Kidney glomerular epithelial cell (primary cell): ENCODE data around the gene COTL1.
A peak's percentile ranks its signal among the peaks of the same experiment; 100 is the strongest.

ENCODE experiments used
- DNase-seq: peaks from one replicate; lab custom pipeline; 2025; lab: John Stamatoyannopoulos, UW

The COTL1 gene, protein sequence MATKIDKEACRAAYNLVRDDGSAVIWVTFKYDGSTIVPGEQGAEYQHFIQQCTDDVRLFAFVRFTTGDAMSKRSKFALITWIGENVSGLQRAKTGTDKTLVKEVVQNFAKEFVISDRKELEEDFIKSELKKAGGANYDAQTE

DNA sequence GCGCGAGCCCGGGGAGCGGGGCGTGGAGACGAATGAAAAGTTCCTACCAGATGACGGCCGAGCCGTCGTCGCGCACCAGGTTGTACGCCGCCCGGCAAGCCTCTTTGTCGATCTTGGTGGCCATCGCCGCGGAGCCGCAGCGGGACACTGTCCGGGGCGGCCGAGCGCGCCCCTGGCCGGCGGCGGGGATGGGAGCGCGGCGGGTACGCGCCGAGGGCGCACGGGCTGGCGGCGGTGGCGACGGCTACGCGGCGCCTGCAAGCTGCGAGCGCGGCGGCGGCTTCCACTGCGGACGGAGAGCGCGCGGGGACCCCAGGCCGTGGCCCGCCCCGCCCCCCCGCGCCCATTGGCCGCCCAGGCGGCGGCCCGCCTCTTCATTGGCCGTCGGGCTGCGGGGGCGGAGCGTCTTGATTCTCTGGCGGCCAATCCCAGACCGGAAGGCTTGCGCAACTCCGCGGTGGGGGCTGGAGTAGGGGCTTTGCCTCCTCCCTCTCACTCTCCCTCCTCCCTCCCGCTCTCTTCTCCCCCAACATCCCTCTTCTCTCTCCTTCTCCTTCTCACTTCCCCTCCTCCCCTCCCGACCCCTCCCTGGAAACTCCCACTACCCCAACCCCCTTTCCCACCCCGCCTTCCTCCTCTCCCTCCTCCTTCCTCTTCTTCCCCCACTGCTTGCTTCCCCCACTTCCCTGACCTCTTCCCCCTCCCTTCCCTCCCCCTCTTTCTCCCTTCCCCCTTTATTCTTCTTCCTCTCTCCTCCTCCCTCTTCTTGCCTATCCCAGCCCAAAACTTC is at the start of gene COTL1:
Gene COTL1, minus strand, starts transcription at position 288 of the 790 bp plus-strand sequence. Its CDS starts 164 bp downstream, at position 124.
- DNase-seq = peak; percentile 87

DNA sequence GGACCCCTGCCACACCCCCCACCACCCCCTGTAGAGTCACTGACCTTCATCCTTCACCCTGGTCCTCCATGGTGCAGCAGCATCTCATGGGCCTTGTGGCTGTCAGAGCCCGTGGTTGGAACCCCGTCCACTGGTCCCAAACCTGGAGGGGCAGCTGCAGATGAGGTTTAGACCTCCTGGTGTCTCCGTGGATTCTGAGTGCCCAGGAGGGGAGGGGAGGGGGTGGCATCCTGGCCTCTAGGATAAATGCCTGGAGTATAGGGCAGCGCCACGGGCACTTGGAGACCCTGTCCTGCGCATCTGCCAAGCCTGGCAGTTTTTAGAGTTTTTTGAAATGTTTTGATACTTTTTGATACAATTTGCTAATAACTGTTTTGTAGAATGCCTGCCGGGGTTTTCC is 48.0 kb upstream of the COTL1 start:
- no peak for DNase-seq

DNA sequence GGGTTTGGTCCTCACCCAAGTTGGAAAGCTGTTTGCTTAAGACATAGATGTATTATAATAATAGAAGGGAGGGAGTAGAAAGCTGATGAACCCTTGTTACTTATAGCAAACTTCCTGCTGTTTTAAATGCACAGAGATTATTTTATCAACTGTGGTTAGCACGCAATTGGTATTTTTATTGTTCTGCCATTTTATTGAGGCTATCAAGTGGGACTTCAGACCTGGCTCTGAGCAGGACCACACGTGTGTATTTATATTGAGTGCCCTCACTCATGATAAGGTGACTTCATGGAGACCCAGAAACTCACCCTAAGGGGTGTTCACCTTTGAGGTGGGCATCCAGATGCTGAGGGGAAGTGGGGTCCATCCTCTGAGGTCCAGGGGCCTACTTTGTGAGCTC is 47.5 kb upstream of the COTL1 start:
- DNase-seq = no peak

DNA sequence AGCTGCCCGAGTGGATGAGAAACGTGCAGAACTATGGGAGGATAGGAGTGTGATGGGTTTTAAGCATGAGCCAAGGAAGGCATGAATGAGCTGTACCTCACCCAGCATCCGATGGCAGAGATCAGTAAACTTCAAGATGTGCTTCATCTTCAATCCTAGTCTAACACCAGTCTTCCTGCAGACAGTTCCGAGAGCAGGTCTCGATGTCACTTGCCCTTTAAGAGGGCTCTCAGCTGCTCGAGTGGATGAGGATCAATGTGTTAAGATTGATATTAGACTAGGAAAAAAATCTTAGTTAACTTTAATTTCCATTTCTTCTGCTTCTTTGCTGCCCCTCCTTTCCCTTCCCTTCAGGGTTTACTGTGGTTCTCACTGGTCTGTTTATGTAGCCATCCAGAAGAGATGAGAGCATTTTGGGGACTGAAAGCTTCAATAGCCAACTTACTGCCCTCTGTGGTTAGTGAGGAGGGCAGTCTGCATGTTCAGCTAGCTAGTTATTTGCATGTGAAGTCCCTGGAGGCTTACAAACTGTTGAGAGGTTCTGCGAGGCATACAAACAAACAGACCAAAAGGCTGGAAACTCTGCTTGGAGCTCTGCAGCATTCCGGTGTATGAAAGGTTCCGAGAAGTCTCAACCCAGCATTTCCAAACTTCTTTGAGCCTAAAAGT is 45.7 kb upstream of the COTL1 start:
- DNase-seq = no peak

DNA sequence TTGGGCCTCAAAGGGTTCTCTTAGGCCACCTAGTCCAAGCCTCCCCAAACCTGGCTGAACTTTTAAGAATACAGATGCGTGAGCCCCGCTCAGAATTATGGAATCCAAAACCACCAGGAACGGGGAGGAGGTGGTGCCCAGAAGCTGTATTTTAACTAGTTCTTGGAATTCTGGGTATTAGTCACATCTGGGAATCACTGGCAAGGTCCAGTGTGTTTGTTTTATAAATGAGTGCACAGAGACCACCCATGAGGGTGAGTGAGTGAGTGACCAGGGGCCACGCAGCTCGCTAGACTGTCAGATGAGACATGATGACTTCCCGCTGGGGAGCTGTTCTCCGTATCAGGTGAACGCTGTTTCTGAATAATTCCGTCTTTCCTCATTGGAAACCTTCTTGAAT is 44.6 kb upstream of the COTL1 start:
- DNase-seq = no peak

DNA sequence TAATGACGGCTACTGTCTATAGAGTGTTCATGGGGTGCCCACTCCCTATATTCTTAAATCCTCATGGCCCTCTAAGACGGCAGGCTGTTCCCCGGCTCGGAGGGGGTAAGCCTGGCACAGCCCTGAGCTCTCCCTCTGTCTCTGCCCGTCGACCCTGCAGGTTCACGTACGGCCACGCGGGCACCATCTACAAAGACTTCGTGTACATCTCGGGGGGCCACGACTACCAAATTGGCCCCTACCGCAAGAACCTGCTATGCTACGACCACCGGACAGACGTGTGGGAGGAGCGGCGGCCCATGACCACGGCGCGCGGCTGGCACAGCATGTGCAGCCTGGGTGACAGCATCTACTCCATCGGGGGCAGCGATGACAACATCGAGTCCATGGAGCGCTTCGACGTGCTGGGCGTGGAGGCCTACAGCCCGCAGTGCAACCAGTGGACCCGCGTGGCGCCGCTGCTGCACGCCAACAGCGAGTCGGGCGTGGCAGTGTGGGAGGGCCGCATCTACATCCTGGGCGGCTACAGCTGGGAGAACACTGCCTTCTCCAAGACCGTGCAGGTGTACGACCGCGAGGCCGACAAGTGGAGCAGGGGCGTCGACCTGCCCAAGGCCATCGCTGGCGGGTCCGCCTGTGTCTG is 43.7 kb upstream of the COTL1 start:
- DNase-seq = no peak

DNA sequence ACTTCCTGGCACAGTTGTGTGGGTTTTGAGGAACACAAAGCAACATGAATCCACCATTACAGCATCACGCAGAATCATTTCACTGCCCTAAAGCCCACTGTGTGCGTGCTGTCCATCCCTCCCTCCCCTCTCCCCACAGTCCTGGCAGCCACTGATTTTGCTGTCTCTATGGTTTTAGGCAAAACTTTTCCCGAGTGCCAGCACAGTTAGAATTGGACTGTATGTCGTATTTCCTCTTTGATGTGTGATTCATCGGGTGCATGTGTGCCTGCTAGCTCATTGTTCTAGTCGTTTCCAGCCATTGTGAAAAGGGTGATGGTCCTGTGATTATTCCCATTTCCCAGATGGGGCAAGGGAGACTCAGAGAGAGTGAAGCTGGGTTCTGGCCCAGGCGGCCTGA is 43.1 kb upstream of the COTL1 start:
- DNase-seq = no peak

DNA sequence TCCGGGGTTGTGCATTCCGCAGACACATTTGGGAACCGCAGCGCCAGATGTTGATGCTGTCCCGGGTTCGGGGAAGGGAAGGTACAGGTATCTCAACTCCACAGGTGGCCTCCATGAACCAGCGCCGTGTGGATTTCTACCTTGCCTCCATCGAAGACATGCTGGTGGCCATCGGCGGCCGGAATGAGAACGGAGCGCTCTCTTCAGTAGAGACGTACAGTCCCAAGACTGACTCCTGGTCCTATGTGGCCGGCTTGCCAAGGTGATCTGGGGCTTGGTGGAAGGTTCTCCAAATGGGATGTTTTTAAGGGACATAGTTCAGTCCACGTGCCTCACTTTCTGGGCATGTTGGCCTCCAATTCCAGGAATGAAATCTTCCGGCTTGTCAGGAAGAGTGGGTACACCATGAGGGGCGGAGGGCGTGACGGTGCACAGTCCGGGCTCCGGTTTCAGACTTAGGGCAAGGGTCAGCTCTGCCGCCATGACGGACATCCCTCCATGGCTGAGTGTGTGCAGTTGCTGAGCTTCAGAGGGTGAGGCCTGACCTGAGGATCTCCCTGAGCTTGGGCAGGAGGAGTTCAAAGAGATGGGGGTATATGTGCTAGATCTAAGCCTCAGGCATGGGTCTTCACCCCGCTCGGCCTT is 41.9 kb upstream of the COTL1 start:
- DNase-seq = no peak

DNA sequence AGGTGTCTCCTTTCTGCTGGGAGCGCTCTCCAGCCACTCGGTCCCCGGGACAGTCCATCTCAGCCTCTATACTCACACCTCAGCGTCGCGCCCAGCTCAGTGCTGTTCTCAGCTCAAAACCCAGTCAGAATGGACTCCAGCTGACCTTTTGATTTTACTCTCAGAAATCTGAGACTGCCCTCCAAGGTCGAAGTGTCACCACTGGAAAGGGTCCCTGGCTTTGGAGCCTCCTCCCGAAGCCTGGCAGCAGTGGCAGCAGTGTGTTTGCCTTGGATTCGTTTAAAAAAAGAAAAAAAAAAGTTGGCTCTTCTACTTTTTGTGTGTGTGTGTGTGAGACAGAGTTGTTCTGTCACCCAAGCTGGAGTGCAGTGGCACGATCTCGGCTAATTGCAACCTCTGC is 40.8 kb upstream of the COTL1 start:
- DNase-seq = no peak

DNA sequence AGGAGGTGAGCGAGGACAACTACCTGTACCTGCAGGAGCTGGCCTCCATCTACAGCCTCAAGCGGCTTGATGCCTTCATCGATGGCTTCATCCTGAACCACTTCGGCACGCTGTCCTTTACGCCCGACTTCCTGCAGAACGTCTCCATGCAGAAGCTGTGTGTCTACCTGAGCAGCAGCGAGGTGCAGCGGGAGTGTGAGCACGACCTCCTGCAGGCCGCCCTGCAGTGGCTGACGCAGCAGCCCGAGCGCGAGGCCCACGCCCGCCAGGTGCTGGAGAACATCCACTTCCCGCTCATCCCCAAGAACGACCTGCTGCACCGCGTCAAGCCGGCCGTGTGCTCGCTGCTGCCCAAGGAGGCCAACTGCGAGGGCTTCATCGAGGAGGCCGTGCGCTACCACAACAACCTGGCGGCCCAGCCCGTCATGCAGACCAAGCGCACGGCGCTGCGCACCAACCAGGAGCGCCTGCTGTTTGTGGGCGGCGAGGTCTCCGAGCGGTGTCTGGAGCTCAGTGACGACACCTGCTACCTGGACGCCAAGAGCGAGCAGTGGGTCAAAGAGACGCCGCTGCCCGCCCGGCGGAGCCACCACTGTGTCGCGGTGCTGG is 39.5 kb upstream of the COTL1 start:
- DNase-seq = no peak

DNA sequence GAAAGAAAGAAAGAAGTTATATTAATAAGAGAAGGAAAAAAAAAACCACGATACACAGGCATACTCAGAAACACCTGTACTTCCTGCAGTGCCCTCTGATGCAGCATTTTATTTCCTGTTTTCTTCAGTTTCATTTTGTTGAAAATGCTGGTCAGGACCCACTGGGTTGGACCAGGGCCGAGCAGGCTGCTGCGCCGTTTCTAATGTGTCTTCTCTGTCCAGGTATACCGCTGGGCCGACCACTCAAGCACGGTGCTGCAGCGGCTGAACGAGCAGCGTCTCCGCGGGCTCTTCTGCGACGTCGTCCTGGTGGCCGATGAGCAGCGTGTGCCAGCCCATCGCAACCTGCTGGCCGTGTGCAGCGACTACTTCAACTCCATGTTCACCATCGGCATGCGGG is 38.8 kb upstream of the COTL1 start:
- DNase-seq = no peak

DNA sequence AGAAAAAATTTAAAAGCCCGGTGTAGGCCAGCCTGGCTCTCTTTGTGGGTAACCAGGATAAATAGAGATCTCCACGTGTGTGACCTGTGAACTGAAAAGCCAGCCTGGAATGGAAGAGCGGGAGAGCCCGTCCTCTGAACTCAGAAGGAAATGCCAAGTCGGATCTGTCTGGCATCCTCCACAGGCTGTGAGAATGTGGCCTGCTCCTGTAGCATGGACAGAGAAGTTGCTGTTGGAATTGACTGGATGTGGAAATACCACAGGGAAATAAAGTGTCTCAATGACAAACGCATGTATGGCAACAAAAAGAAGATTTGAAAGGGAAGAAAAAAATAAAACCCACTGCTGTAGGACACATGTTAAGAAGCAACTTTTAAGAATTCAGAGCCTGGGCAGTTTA is 37.1 kb upstream of the COTL1 start:
- no peak for DNase-seq

DNA sequence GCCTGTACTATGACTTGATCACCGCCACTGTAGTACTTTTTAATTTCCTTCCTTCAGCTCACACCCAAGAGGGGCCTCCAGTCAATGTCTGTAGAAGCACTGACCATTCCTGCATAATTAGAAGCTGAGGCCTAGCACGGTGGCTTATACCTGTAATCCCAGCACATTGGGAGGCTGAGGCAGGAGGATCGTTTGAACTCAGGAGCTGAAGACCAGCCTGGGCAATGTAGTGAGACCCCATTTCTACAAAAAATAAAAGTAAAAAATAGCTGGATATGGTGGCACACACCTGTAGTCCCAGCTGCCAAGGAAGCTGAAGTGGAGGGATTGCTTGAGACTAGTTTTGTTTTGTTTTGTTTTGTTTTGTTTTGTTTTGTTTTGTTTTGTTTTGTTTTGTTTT is 36.4 kb upstream of the COTL1 start:
- DNase-seq = no peak

DNA sequence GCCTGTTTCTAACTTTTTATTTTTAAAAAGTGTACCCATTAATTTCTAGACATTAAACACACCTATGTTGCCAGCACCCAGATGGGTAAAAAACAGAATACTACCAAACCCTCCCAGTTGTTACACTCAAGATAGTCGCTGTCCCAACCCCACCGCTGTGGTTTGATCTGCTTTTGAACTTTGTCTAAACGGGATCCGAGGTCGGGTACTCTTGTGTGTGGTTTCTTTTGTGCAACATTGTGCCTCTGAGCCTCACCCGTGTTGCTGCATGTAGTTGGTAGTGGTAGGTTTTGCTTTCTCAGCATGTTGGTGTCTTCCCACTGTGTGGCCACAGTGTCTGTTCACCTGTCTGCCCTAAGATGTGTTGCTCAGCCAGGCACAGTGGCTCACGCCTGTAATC is 34.7 kb upstream of the COTL1 start:
- DNase-seq = no peak

DNA sequence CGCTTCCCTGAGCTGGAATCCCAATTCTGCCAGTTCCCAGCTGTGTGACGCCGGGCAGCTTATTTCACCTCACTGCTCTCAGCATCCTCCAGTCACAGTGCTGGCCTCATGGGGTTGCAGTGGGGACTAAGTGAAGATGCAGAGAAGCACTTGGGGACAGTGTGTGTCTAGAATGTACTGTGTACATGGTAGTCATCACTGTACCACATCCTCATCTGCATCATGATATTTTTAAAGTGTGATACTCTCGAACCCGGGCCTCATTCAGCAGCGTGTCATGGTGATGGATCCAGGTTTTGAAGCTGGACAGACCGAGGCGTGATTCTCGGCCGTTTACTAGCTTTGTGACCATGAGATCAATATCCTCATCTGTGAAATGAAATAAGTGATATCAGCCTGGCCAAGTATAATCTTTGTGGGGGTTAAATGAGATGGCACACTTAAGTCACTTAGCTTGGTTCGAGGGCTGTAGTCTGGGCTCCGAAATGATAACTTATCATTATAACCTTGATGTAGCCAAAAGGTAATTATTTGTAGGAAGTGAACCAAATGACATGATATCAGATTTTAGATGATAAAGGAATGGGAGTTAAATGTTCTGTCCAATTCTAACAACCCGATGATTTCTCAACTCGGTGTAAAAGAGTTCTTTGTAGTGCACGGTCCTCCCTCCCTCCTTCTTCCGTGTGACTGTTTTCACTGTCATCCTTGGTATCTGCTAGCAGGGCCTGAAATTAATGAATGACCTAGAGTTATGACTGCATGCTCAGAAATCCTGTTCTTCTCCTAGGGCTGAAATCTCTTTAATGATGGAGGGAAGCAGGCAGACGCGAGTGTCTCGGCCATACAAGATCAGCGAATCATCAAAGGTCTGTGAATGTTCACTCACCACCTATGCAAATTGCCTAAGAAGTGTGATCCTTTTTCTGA is 32.4 kb upstream of the COTL1 start:
- peak; percentile 94 for DNase-seq

DNA sequence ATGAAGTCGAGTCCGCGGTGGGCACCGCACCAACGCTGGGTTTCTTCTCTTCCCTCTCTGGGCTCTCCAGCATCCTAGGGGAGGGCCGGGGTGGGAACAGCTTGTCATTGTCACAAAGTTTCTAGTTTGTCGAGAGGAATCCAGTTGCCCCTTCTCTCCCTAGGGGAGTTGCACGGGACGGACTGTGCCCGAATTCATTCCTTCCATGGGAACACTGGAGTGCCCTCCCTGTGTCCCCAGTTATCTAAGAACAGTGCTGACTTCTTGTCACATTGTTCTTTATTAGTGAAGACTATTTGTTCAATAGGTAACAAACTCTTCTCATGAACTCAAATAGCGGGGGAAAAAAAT is 31.6 kb upstream of the COTL1 start:
- no peak for DNase-seq

DNA sequence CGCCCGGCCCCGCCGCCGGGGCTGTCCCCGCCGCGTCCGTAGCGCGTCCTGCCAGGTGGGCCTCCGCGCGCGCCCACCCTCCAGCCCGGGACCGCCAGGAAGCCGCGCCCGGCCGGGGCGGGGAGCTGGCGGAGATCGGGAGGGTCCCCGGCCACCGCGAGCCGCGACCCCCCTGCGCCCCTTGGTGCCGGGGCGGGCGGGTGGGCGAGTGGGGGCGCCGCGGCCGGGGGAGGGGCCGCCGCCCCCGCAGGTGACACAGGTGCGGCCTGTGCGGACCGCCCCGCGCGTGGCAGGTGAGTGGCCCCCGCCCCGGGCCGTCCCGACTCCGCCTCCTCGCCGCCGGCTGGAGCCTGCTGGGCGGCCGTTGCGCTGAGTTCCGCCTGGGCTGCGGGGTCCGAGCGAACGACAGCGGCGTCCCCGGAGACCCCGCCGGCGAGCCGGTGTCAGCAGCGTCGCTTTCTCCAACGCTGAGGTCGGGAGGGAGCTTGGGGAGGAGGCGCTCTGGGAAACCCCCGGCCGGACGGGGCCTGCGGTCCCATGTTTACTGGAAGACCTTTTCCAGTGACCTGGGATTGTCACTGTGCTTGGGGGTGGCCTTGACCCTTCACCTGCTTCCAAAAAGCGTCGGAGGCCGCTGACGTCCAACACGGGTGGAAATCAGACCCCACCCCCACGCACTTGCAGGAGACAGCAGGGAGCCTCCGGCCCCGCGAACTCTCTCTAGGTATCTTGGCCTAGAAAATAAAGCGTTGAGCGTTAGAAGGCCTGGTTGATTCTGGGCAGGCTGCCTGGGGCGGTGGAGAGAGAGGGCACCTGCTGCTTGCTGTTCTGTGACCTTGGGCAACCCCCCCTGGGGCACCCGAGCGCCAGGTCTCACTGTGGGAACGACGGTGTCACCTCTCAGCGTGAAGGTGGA is 31.0 kb upstream of the COTL1 start:
- DNase-seq = no peak

DNA sequence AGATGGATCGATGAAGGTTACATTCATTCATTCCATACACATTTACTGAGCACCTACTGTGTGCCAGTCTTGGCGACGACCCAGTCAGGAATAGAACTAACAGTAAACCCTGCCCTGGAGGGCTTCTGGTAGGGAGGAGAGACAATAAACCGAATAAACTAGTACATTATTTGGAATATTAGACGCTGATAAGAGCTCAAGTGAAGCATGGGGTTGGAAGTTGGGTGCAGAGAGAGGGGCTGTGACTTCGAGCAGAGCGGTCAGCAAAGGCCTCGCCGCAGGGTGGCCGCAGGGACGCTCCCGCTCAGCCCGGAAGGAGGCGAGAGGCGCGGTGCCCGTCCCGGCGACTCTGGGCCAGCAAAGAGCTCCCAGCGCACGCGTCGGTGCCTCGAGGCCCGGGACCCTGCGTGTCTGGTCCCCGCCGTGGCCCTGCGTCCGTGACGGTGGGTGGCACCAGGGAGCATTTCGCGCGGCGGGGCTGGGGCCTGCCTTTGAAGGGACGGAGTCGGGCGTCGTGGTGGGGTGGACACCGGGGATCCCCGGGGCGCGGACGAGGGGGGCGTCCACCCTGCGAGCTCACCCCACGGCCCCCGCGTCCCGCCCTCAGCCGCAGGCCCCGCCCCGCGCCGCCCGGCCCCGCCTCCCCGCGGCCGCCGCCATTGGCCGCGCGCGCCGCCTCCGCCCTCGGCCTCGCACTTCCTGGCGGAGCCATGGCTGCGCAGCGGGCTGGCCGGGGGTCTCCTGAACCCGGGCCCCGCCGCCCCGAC is 30.1 kb upstream of the COTL1 start, which contains the start of gene KLHL36:
Gene KLHL36, plus strand, starts transcription at position 684 of the 767 bp plus-strand sequence. CDS start 2,357 bp downstream, outside the sequence.
- peak; percentile 29 for DNase-seq

DNA sequence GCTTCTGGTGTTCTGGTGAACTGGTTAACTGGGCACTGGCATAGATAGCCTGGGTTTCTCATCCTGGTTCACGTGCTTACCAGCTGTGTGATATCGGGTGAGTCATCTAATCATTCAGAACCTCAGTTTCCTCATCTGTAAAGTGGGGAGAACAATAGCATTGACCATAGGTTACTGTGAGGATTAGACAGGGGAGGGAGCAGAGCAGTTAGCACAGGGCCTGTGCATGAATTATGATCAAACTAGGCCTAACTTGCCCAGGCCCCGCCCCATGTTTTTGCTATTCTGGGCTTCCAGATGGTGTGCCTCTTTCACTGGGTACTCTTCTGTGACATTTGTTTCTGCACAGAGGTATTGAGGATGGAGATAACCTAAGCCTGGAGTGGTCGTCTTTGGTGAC is 25.8 kb upstream of the COTL1 start:
- DNase-seq = no peak
